Measurements from ENCODE around the gene CPZ.

The CPZ gene

GRCh38 chr4:8637456-8637984, 45.0 kb downstream of the CPZ start:
- Histone ChIP-seq H2AFZ (ENCODE audit: insufficient read depth, low read length, poor library complexity) (no peak overlapping the region), H3K14ac (ENCODE audit: low read length) (no peak overlapping the region), H3K9me3 (ENCODE audit: insufficient read depth, low read depth, low read length) (no peaks in the 10 kb centered on the region), H3K4me2 (ENCODE audit: low read length) (no peak overlapping the region), H3K36me3 (ENCODE audit: control insufficient read depth in 1 of 2, insufficient read depth in 2 of 2, low read length in 2 of 2) (no peaks in the 10 kb centered on the region), H2BK120ac (ENCODE audit: insufficient read depth, low read length, poor library complexity) (no peak overlapping the region), H3K4me3 (ENCODE audit: low read depth, low read length) (no peak overlapping the region), H3K9ac (ENCODE audit: low read length) (no peak overlapping the region), H3K79me1 (ENCODE audit: low read length) (no peaks in the 10 kb centered on the region), H4K8ac (ENCODE audit: low read depth, low read length) (no peak overlapping the region), H2BK5ac (ENCODE audit: low read depth, low read length, poor library complexity) (no peak overlapping the region), H3K79me2 (ENCODE audit: control insufficient read depth, insufficient read depth, low read length, poor library complexity) (no peaks in the 10 kb centered on the region), H3K23ac (ENCODE audit: low read length) (no peak overlapping the region), H2AK5ac (ENCODE audit: low read length) (no peak overlapping the region), H3K18ac (ENCODE audit: low read length) (no peak overlapping the region), H2BK12ac (ENCODE audit: low read length) (no peak overlapping the region), H3K4ac (ENCODE audit: low read depth, low read length) (no peak overlapping the region), H3K27ac (ENCODE audit: low read depth, low read length) (no peak overlapping the region), H4K91ac (ENCODE audit: low read depth, low read length) (no peak overlapping the region), H3K27me3 (ENCODE audit: insufficient read depth, low read length) (no peaks in the 10 kb centered on the region), H4K12ac (ENCODE audit: low read depth, low read length) (no peak overlapping the region), H3K4me1 (ENCODE audit: control insufficient read depth in 1 of 2, insufficient read depth in 2 of 2, low read length in 2 of 2) (no peaks in the 10 kb centered on the region)
- no peak for DNase-seq
- WGBS (ENCODE audit: extremely low coverage, insufficient coverage, insufficient read length) = no CpG with 5 or more reads among the region's 2 CpGs

GRCh38 chr4:8639021-8639420, 46.5 kb downstream of the CPZ start:
- Histone ChIP-seq H3K27me3 (ENCODE audit: insufficient read depth, low read length) (no peaks in the 10 kb centered on the region), H2AFZ (ENCODE audit: insufficient read depth, low read length, poor library complexity) (no peak overlapping the region)
- DNase-seq = no peak

GRCh38 chr4:8639777-8640720, 47.5 kb downstream of the CPZ start:
- Histone ChIP-seq H3K18ac (ENCODE audit: low read length) (no peak overlapping the region), H2AFZ (ENCODE audit: insufficient read depth, low read length, poor library complexity) (no peak overlapping the region), H2AK5ac (ENCODE audit: low read length) (no peak overlapping the region), H3K4me3 (ENCODE audit: low read depth, low read length) (no peak overlapping the region), H4K8ac (ENCODE audit: low read depth, low read length) (no peak overlapping the region), H2BK5ac (ENCODE audit: low read depth, low read length, poor library complexity) (no peak overlapping the region), H3K4me2 (ENCODE audit: low read length) (no peak overlapping the region), H4K12ac (ENCODE audit: low read depth, low read length) (no peak overlapping the region), H3K27ac (ENCODE audit: low read depth, low read length) (no peak overlapping the region), H3K36me3 (ENCODE audit: control insufficient read depth in 1 of 2, insufficient read depth in 2 of 2, low read length in 2 of 2) (no peaks in the 10 kb centered on the region), H3K14ac (ENCODE audit: low read length) (no peak overlapping the region), H3K4me1 (ENCODE audit: control insufficient read depth in 1 of 2, insufficient read depth in 2 of 2, low read length in 2 of 2) (no peaks in the 10 kb centered on the region), H2BK120ac (ENCODE audit: insufficient read depth, low read length, poor library complexity) (no peak overlapping the region), H3K79me1 (ENCODE audit: low read length) (no peaks in the 10 kb centered on the region), H3K9me3 (ENCODE audit: insufficient read depth, low read depth, low read length) (no peaks in the 10 kb centered on the region), H2BK12ac (ENCODE audit: low read length) (no peak overlapping the region), H4K91ac (ENCODE audit: low read depth, low read length) (no peak overlapping the region), H3K79me2 (ENCODE audit: control insufficient read depth, insufficient read depth, low read length, poor library complexity) (no peaks in the 10 kb centered on the region), H3K4ac (ENCODE audit: low read depth, low read length) (no peak overlapping the region), H3K27me3 (ENCODE audit: insufficient read depth, low read length) (no peaks in the 10 kb centered on the region), H3K9ac (ENCODE audit: low read length) (no peak overlapping the region), H3K23ac (ENCODE audit: low read length) (no peak overlapping the region)
- no CpG with 5 or more reads among the region's 26 CpGs for WGBS (ENCODE audit: extremely low coverage, insufficient coverage, insufficient read length)
- no peak for DNase-seq

More at GRCh38 chr4:8639021-8639420, 46.5 kb downstream of the CPZ start:
- Histone ChIP-seq H3K9ac (ENCODE audit: low read length) (no peak overlapping the region), H3K36me3 (ENCODE audit: control insufficient read depth in 1 of 2, insufficient read depth in 2 of 2, low read length in 2 of 2) (no peaks in the 10 kb centered on the region), H2BK5ac (ENCODE audit: low read depth, low read length, poor library complexity) (no peak overlapping the region), H3K79me1 (ENCODE audit: low read length) (no peaks in the 10 kb centered on the region), H3K4ac (ENCODE audit: low read depth, low read length) (no peak overlapping the region), H3K79me2 (ENCODE audit: control insufficient read depth, insufficient read depth, low read length, poor library complexity) (no peaks in the 10 kb centered on the region), H3K23ac (ENCODE audit: low read length) (no peak overlapping the region), H2AK5ac (ENCODE audit: low read length) (no peak overlapping the region), H3K14ac (ENCODE audit: low read length) (no peak overlapping the region), H3K18ac (ENCODE audit: low read length) (no peak overlapping the region), H3K4me2 (ENCODE audit: low read length) (no peak overlapping the region), H2BK12ac (ENCODE audit: low read length) (no peak overlapping the region), H3K9me3 (ENCODE audit: insufficient read depth, low read depth, low read length) (no peaks in the 10 kb centered on the region), H4K91ac (ENCODE audit: low read depth, low read length) (no peak overlapping the region), H3K4me3 (ENCODE audit: low read depth, low read length) (no peak overlapping the region), H4K12ac (ENCODE audit: low read depth, low read length) (no peak overlapping the region), H4K8ac (ENCODE audit: low read depth, low read length) (no peak overlapping the region), H3K4me1 (ENCODE audit: control insufficient read depth in 1 of 2, insufficient read depth in 2 of 2, low read length in 2 of 2) (no peaks in the 10 kb centered on the region), H3K27ac (ENCODE audit: low read depth, low read length) (no peak overlapping the region), H2BK120ac (ENCODE audit: insufficient read depth, low read length, poor library complexity) (no peak overlapping the region)
- WGBS (ENCODE audit: extremely low coverage, insufficient coverage, insufficient read length) = no CpG with 5 or more reads among the region's 10 CpGs

GRCh38 chr4:8640816-8641215, 48.3 kb downstream of the CPZ start:
- Histone ChIP-seq H3K9ac (ENCODE audit: low read length) (no peak overlapping the region), H3K79me1 (ENCODE audit: low read length) (no peaks in the 10 kb centered on the region), H3K9me3 (ENCODE audit: insufficient read depth, low read depth, low read length) (no peaks in the 10 kb centered on the region), H3K18ac (ENCODE audit: low read length) (no peak overlapping the region), H3K4ac (ENCODE audit: low read depth, low read length) (no peak overlapping the region), H4K12ac (ENCODE audit: low read depth, low read length) (no peak overlapping the region), H2BK120ac (ENCODE audit: insufficient read depth, low read length, poor library complexity) (no peak overlapping the region), H3K79me2 (ENCODE audit: control insufficient read depth, insufficient read depth, low read length, poor library complexity) (no peaks in the 10 kb centered on the region), H3K23ac (ENCODE audit: low read length) (no peak overlapping the region), H2BK12ac (ENCODE audit: low read length) (no peak overlapping the region), H4K8ac (ENCODE audit: low read depth, low read length) (no peak overlapping the region), H3K27ac (ENCODE audit: low read depth, low read length) (no peak overlapping the region), H3K14ac (ENCODE audit: low read length) (no peak overlapping the region), H3K4me1 (ENCODE audit: control insufficient read depth in 1 of 2, insufficient read depth in 2 of 2, low read length in 2 of 2) (no peaks in the 10 kb centered on the region), H2AFZ (ENCODE audit: insufficient read depth, low read length, poor library complexity) (no peak overlapping the region), H3K4me3 (ENCODE audit: low read depth, low read length) (no peak overlapping the region), H4K91ac (ENCODE audit: low read depth, low read length) (no peak overlapping the region), H2BK5ac (ENCODE audit: low read depth, low read length, poor library complexity) (no peak overlapping the region), H3K4me2 (ENCODE audit: low read length) (no peak overlapping the region), H3K36me3 (ENCODE audit: control insufficient read depth in 1 of 2, insufficient read depth in 2 of 2, low read length in 2 of 2) (no peaks in the 10 kb centered on the region), H3K27me3 (ENCODE audit: insufficient read depth, low read length) (no peaks in the 10 kb centered on the region), H2AK5ac (ENCODE audit: low read length) (no peak overlapping the region)
- DNase-seq = no peak
- WGBS (ENCODE audit: extremely low coverage, insufficient coverage, insufficient read length) = no CpG with 5 or more reads among the region's 11 CpGs

All from trophoblast cell (in vitro differentiated cells and primary cell).